RPMI7951 (cell line): Measurements from ENCODE around the gene AEBP2. TPM values are rescaled to one million over a fixed set of nuclear protein-coding genes. Genes with fewer than 3 reads are reported as not detected.
"Not testable (repeated sequence)": the region's sequence is repeated elsewhere in the genome, so short reads cannot be mapped to it uniquely, and the experiment has no call there.

Experiments
- DNase-seq: peaks from one replicate; pipeline ENCODE4 v3.0.0-alpha.2; 2012; ENCODE audit warnings: low read depth
- total RNA-seq: library from RNA; depleted of rRNA; stranded (reverse); fragments of >200 nt; shearing (Covaris generic); gene quantifications from 2 replicates; pipeline ENCODE4 v1.2.3, GENCODE V29; 2014; rRNA removed

AEBP2 gene
- total RNA-seq, result 6.7 and 7.3 TPM in 2 replicates

GRCh38 chr12:19439059-19440018 lies at the start of gene AEBP2:
Gene AEBP2, plus strand, starts transcription at chr12:19439492. Its CDS starts 208 bp downstream, at chr12:19439700.
- peak; percentile 89 for DNase-seq

- peak; percentile 11 for DNase-seq
Observed at GRCh38 chr12:19390051-19390598, 49.2 kb upstream of the AEBP2 start.

- not testable (repeated sequence) for DNase-seq
Observed at GRCh38 chr12:19392644-19393043, 46.6 kb upstream of the AEBP2 start.

- DNase-seq, result no peak
Observed at GRCh38 chr12:19394385-19394784, 44.9 kb upstream of the AEBP2 start.

- peak; percentile 41 for DNase-seq
Observed at GRCh38 chr12:19397534-19397933, 41.8 kb upstream of the AEBP2 start.

- DNase-seq, result no peak
Observed at GRCh38 chr12:19398376-19399363, 40.6 kb upstream of the AEBP2 start.

- not testable (repeated sequence) for DNase-seq
Observed at GRCh38 chr12:19400649-19401285, 38.5 kb upstream of the AEBP2 start.

- DNase-seq, result no peak
Observed at GRCh38 chr12:19402211-19402610, 37.1 kb upstream of the AEBP2 start.

- peak; percentile 52 for DNase-seq
Observed at GRCh38 chr12:19402743-19403431, 36.4 kb upstream of the AEBP2 start.

GRCh38 chr12:19404242-19404880 lies 34.9 kb upstream of the AEBP2 start:
- no peak for DNase-seq

GRCh38 chr12:19409376-19409775 lies 29.9 kb upstream of the AEBP2 start:
- no peak for DNase-seq

GRCh38 chr12:19410211-19410610 lies 29.1 kb upstream of the AEBP2 start:
- no peak for DNase-seq

GRCh38 chr12:19410629-19411185 lies 28.6 kb upstream of the AEBP2 start:
- no peak for DNase-seq

- no peak for DNase-seq
Observed at GRCh38 chr12:19411234-19412204, 27.8 kb upstream of the AEBP2 start.

GRCh38 chr12:19412844-19413243 lies 26.4 kb upstream of the AEBP2 start:
- no peak for DNase-seq

- not testable (repeated sequence) for DNase-seq
Observed at GRCh38 chr12:19413582-19413981, 25.7 kb upstream of the AEBP2 start.

GRCh38 chr12:19415563-19415962 lies 23.7 kb upstream of the AEBP2 start:
- DNase-seq, result no peak

GRCh38 chr12:19419086-19419485 lies 20.2 kb upstream of the AEBP2 start:
- no peak for DNase-seq
